Heart left ventricle (tissue), 16 donors: ENCODE data around the gene ISM1. TPM values are rescaled to one million over a fixed set of nuclear protein-coding genes. Genes with fewer than 3 reads are reported as not detected.

Experiments
- ATAC-seq, 4 donors: fragments of 200-7000 bp; cut with Tn5 transposase; one replicate each; pipeline ENCODE4 v1.9.1; 2020 to 2022; ENCODE audit warnings: moderate library complexity in 4 of 4, mild to moderate bottlenecking in 3 of 4, moderate number of reproducible peaks in 1 of 4
- DNase-seq, 5 donors: peaks; one replicate each; pipeline ENCODE4 v3.0.0-alpha.2; 2020
- H3K27ac ChIP-seq, 12 donors: fragments of 200-600 bp; sonication (generic) in 4 of 12; one replicate each; pipeline versions ENCODE4 v1.5.0 to v1.8.0; 2016 to 2022; ENCODE audit warnings: mild to moderate bottlenecking in 2 of 12
- H3K27me3 ChIP-seq, 9 donors: fragments of 200-600 bp; sonication (generic) in 2 of 9; one replicate each; pipeline versions ENCODE4 v1.5.1 to v1.8.0; 2016 to 2022; ENCODE audit warnings: mild to moderate bottlenecking in 3 of 9
- H3K36me3 ChIP-seq, 9 donors: fragments of 200-600 bp; sonication (generic) in 2 of 9; one replicate each; pipeline versions ENCODE4 v1.5.0 to v1.8.0; 2018 to 2022; ENCODE audit warnings: mild to moderate bottlenecking in 2 of 9
- H3K4me1 ChIP-seq, 12 donors: fragments of 200-600 bp; sonication (generic) in 4 of 12; one replicate each; pipeline versions ENCODE4 v1.5.0 to v1.8.0; 2016 to 2022; ENCODE audit warnings: mild to moderate bottlenecking in 3 of 12
- H3K4me3 ChIP-seq, 12 donors: fragments of 200-600 bp; sonication (generic) in 4 of 12; one replicate each; pipeline versions ENCODE4 v1.5.0 to v1.8.0; 2017 to 2022; ENCODE audit warnings: mild to moderate bottlenecking in 9 of 12, moderate library complexity in 4 of 12
- H3K9me3 ChIP-seq, 12 donors: fragments of 200-600 bp; sonication (generic) in 4 of 12; one replicate each; pipeline versions ENCODE4 v1.5.0 to v1.8.0; 2016 to 2022; ENCODE audit warnings: mild to moderate bottlenecking in 1 of 12
- CTCF ChIP-seq, 12 donors: fragments of 200-600 bp; sonication (generic) in 4 of 12; IDR thresholded peaks; one replicate each; pipeline versions ENCODE4 v1.5.0 to v1.8.0; 2018 to 2022; ENCODE audit warnings: antibody characterized with exemption in 12 of 12, mild to moderate bottlenecking in 5 of 12
- POLR2A ChIP-seq, 2 donors: fragments of 450-650 bp; IDR thresholded peaks; one replicate each; pipeline ENCODE4 v1.6.1; 2017; ENCODE audit warnings: antibody characterized with exemption in 2 of 2, mild to moderate bottlenecking in 2 of 2, moderate library complexity in 2 of 2
- WGBS, 4 donors: extraction: QIAGEN DNeasy Blood & Tissue Kit in 2 of 4; methylation state at CpG; one replicate each; pipeline versions ENCODE4 v1.1.5 to v1.1.7; 2013 to 2018; 5-methylcytosine and 5-hydroxymethylcytosine counted together
- intact Hi-C, 10 donors: fragments of 100-400 bp; cut with DNase I; formaldehyde crosslinking; loops; one replicate each; pipeline versions ENCODE4 v1.11.1 to v1.14.2; 2022
- polyA plus RNA-seq, 2 donors: library from polyadenylated mRNA; stranded (reverse); fragments of 200-250 nt; gene quantifications; one replicate each; pipeline ENCODE4 v1.2.3, GENCODE V29; 2013
- total RNA-seq, 9 donors: library from RNA; depleted of rRNA in 2 of 9; stranded (reverse); fragments of >200 nt in 2 of 9; fragmentation: NEBNext Ultra II Directional in 3 of 9; extraction: Animal tissue kit (Norgen Biotek cat#: 25700) in 3 of 9; gene quantifications; one replicate each; pipeline versions ENCODE4 v1.1.0 to v1.2.4, GENCODE V29; 2016 to 2023
- donor health status: ischemic (EF 13 %, LVEDD 7.1; RV severe dilation, severe dysfunction).
- donor health status: healthy with polysubstance abuse.
- donor health status: DM: no; HTN: yes; CAD: no.
- donor health status: DM: no; HTN: no; CAD: no.
- donor health status: ischemic (EF 25% LVEDD 6.9; RV normal size, moderate dysfunction).
- donor health status: ischemic (EF 25% LVEDD 5.7; RV mildly dilated, moderate dysfunction).
- donor health status: healthy.
- donor health status: DM: yes; HTN: yes; CAD: no.
- donor health status: ischemic (EF 35%, LVEDD 5.7; RV mildly dilated, moderate dysfunction).
- donor health status: nonischemic (EF 11% LVEDD 7.7; RV severe dilation, severe dysfunction).
- donor health status: DM: yes; HTN: yes; CAD: no.
- donor health status: PGD.
- donor health status: ischemic (EF 29% LVEDD 5.4; RV normal size, mild dysfunction).
- donor health status: nonischemic (EF 23%, LVEDD 6.1; RV moderate dilation, normal function).

ISM1 gene
- total and polyA plus RNA-seq, 11 donors: 0.46 to 2.9 (median 1.4) TPM

DNA sequence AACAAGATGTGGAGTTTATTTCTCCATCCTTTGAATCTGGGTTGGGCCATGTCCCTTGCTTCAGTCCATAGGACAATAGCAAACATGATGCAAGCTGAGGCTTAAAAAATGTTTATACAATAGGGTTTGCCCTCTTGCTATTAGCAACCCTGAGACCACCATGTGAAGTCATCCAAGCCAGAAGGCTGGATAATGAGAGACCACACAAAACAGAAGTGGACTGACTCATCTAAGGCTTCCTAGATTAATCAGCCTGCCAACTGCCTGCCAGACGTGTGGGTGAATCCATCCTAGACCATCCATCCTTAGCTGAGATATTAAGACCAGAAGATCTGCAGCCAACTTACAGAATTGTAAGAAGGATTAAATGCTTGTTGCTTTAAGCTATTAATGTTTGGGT is 38.1 kb upstream of the ISM1 start:
- WGBS, 4 donors: 47 to 66% (median 59%) methylated on average over 1 of the region's 1 CpG
- DNase-seq: no peak

GRCh38 chr20:13186043-13186774 is 34.9 kb upstream of the ISM1 start:
- 51 to 71% (median 63%) methylated on average over 3 of the region's 3 CpGs for WGBS, 4 donors
- Histone ChIP-seq H3K4me1 (no peaks in the 10 kb centered on the region), H3K4me3 (no peak overlapping the region), H3K36me3 (no peaks in the 10 kb centered on the region), H3K27me3 (no peaks in the 10 kb centered on the region), H3K9me3 (peaks cover 0 to 21% (median 4%) of the 10 kb centered on the region in 12 donors), H3K27ac (no peak overlapping the region)
- TF ChIP-seq CTCF (IDR thresholded peaks at IDR 0.05) (no peak), POLR2A (IDR thresholded peaks at IDR 0.05) (no peak)
- intact Hi-C loops: no loop called here
- no peak for DNase-seq
- ATAC-seq: no peak

More for the DNA sequence above, 38.1 kb upstream of the ISM1 start:
- intact Hi-C loops: no loop called here
- H3K36me3 ChIP-seq: no peaks in the 10 kb centered on the region
- H3K9me3 ChIP-seq: peaks cover 0 to 23% (median 4%) of the 10 kb centered on the region in 12 donors
- no peaks in the 10 kb centered on the region for H3K27me3 ChIP-seq
- ATAC-seq: no peak
- no peak overlapping the region for H3K4me3 ChIP-seq
- H3K4me1 ChIP-seq: no peaks in the 10 kb centered on the region
- TF ChIP-seq CTCF (IDR thresholded peaks at IDR 0.05) (no peak), POLR2A (IDR thresholded peaks at IDR 0.05) (no peak)
- no peak overlapping the region for H3K27ac ChIP-seq

DNA sequence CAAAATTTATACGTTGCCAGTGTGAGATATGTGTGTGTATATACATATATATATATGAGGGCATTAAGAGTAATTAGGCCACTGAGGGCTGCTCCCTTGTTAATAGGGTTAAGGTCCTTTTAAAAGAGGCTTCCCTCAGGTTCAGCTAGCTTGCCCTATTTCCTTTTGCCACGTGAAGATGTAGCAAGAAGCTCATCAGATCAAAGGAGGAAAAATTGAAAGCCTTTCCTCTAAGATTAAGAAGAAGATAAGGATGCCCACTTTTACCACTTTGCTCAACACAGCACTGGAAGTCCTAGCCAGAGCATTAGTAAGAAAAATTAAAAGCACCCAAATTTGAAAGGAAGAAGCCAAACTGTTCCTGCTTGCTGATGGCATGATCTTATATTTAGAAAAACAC is 33.2 kb upstream of the ISM1 start:
- 49 to 61% (median 56%) methylated on average over 2 of the region's 2 CpGs for WGBS, 4 donors
- Histone ChIP-seq H3K4me1 (no peaks in the 10 kb centered on the region), H3K27me3 (no peaks in the 10 kb centered on the region), H3K36me3 (no peaks in the 10 kb centered on the region), H3K4me3 (no peak overlapping the region), H3K27ac (no peak overlapping the region), H3K9me3 (peaks cover 0 to 21% (median 4%) of the 10 kb centered on the region in 12 donors)
- TF ChIP-seq POLR2A (IDR thresholded peaks at IDR 0.05) (no peak), CTCF (IDR thresholded peaks at IDR 0.05) (no peak)
- ATAC-seq: no peak
- DNase-seq: no peak
- intact Hi-C loops: no loop called here

DNA sequence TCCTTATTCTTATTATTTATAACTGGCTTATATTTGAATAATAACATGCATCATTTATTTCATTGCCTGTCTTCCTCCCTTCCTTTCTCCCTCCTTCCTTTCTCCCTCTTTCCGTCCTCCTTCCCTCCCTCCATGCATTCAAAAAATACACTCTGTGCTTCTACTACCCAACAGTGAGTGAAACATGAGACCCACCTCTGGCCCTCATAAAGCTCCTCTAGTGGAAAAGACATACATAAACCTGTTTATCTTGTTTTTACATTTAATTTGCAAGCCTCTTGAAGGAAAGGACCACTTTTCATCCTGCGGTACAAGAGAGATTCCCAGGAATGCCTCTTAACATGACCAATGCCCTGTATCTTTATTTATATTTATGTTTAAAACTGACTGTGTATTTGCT is 21.8 kb upstream of the ISM1 start:
- Histone ChIP-seq H3K9me3 (no peaks in the 10 kb centered on the region), H3K4me1 (no peaks in the 10 kb centered on the region), H3K27ac (no peak overlapping the region), H3K36me3 (no peaks in the 10 kb centered on the region), H3K4me3 (no peak overlapping the region), H3K27me3 (no peaks in the 10 kb centered on the region)
- 77 to 87% (median 81%) methylated on average over 2 of the region's 2 CpGs for WGBS, 4 donors
- no peak for DNase-seq
- ATAC-seq: no peak
- TF ChIP-seq POLR2A (IDR thresholded peaks at IDR 0.05): no peak
- TF ChIP-seq CTCF (IDR thresholded peaks at IDR 0.05): no peak
- intact Hi-C loops: no loop called here
